ENCODE data around the gene PDK4. TPM values are rescaled to one million over a fixed set of nuclear protein-coding genes. Genes with fewer than 3 reads are reported as not detected.

Gene PDK4
- total RNA-seq, 2 experiments from 2014 or later = not detected

- Histone ChIP-seq H3K4me3 (ENCODE audit: low read depth, low read length, poor library complexity, severe bottlenecking) (no peak overlapping the region), H3K79me2 (ENCODE audit: insufficient read depth, low read depth, low read length) (no peaks in the 10 kb centered on the region), H3K9me2 (ENCODE audit: insufficient read depth, low read length) (no peaks in the 10 kb centered on the region), H2AFZ (ENCODE audit: low read length) (no peak overlapping the region), H3K27ac (ENCODE audit: low read depth, low read length, poor library complexity, severe bottlenecking) (no peak overlapping the region), H3K4me2 (ENCODE audit: low read length) (no peak overlapping the region), H3K4me1 (ENCODE audit: insufficient read depth, low read length, poor library complexity, severe bottlenecking) (no peaks in the 10 kb centered on the region), H4K20me1 (ENCODE audit: insufficient read depth, low read length) (no peaks in the 10 kb centered on the region), H3K9me3 (ENCODE audit: low read length) (no peaks in the 10 kb centered on the region), H3K36me3 (ENCODE audit: insufficient read depth, low read length) (no peaks in the 10 kb centered on the region)
- CTCF ChIA-PET (ENCODE audit: unreplicated experiment) = no interaction called here
- DNase-seq (ENCODE audit: low spot score) = no peak
- TF ChIP-seq CTCF (conservative IDR thresholded peaks at IDR 0.05; ENCODE audit: low read length) = no peak
- no peak for TF ChIP-seq EZH2phosphoT487 (IDR thresholded peaks at IDR 0.05; ENCODE audit: borderline replicate concordance, low read depth, low read length)
- POLR2A ChIA-PET = no interaction called here
- no TSS peak for BruUV-seq (replicated peaks)
- intact Hi-C loops (cut with micrococcal nuclease; ENCODE audit: unreplicated experiment) = no loop called here
Measured at GRCh38 chr7:95599069-95599468, 2.8 kb upstream of the PDK4 start.

GRCh38 chr7:95598511-95598910 is 2.2 kb upstream of the PDK4 start:
- BruUV-seq (replicated peaks) = no TSS peak
- CTCF ChIA-PET (ENCODE audit: unreplicated experiment) = no interaction called here
- intact Hi-C loops (cut with micrococcal nuclease; ENCODE audit: unreplicated experiment) = no loop called here

GRCh38 chr7:95595746-95596197 is 544 bp downstream of the PDK4 start:
- Histone ChIP-seq H4K20me1 (ENCODE audit: insufficient read depth, low read length) (no peaks in the 10 kb centered on the region), H3K27ac (ENCODE audit: low read depth, low read length, poor library complexity, severe bottlenecking) (no peak overlapping the region), H3K4me3 (ENCODE audit: low read depth, low read length, poor library complexity, severe bottlenecking) (no peak overlapping the region), H2AFZ (ENCODE audit: low read length) (no peak overlapping the region), H3K9me2 (ENCODE audit: insufficient read depth, low read length) (no peaks in the 10 kb centered on the region), H3K4me1 (ENCODE audit: insufficient read depth, low read length, poor library complexity, severe bottlenecking) (no peaks in the 10 kb centered on the region), H3K79me2 (ENCODE audit: insufficient read depth, low read depth, low read length) (no peaks in the 10 kb centered on the region), H3K4me2 (ENCODE audit: low read length) (no peak overlapping the region), H3K36me3 (ENCODE audit: insufficient read depth, low read length) (no peaks in the 10 kb centered on the region), H3K9me3 (ENCODE audit: low read length) (no peaks in the 10 kb centered on the region)
- intact Hi-C loops (cut with micrococcal nuclease; ENCODE audit: unreplicated experiment) = no loop called here
- no TSS peak for BruUV-seq (replicated peaks)
- no peak for TF ChIP-seq CTCF (conservative IDR thresholded peaks at IDR 0.05; ENCODE audit: low read length)
- TF ChIP-seq EZH2phosphoT487 (IDR thresholded peaks at IDR 0.05; ENCODE audit: borderline replicate concordance, low read depth, low read length) = no peak
- DNase-seq (ENCODE audit: low spot score) = no peak
- CTCF ChIA-PET (ENCODE audit: unreplicated experiment) = no interaction called here
- POLR2A ChIA-PET = no interaction called here

More at GRCh38 chr7:95598511-95598910, 2.2 kb upstream of the PDK4 start:
- H3K79me2 ChIP-seq (ENCODE audit: insufficient read depth, low read depth, low read length) = no peaks in the 10 kb centered on the region
- no peak overlapping the region for H3K4me3 ChIP-seq (ENCODE audit: low read depth, low read length, poor library complexity, severe bottlenecking)
- no peaks in the 10 kb centered on the region for H4K20me1 ChIP-seq (ENCODE audit: insufficient read depth, low read length)
- H3K4me1 ChIP-seq (ENCODE audit: insufficient read depth, low read length, poor library complexity, severe bottlenecking) = no peaks in the 10 kb centered on the region
- H3K4me2 ChIP-seq (ENCODE audit: low read length) = no peak overlapping the region
- TF ChIP-seq CTCF (conservative IDR thresholded peaks at IDR 0.05; ENCODE audit: low read length) (no peak), EZH2phosphoT487 (IDR thresholded peaks at IDR 0.05; ENCODE audit: borderline replicate concordance, low read depth, low read length) (no peak)
- H3K9me2 ChIP-seq (ENCODE audit: insufficient read depth, low read length) = no peaks in the 10 kb centered on the region
- no peak for DNase-seq (ENCODE audit: low spot score)
- POLR2A ChIA-PET = no interaction called here
- H3K9me3 ChIP-seq (ENCODE audit: low read length) = no peaks in the 10 kb centered on the region
- H3K36me3 ChIP-seq (ENCODE audit: insufficient read depth, low read length) = no peaks in the 10 kb centered on the region
- no peak overlapping the region for H3K27ac ChIP-seq (ENCODE audit: low read depth, low read length, poor library complexity, severe bottlenecking)
- no peak overlapping the region for H2AFZ ChIP-seq (ENCODE audit: low read length)
